HL-60 (cell line): ENCODE measurements around the gene COL4A6.

Experiments used
- DNase-seq, 2 experiments: peaks; one replicate each; pipeline ENCODE4 v3.0.0-alpha.2; 2010 to 2020; ENCODE audit warnings: low read depth in 1 of 2, low spot score in 1 of 2
- H3K27ac ChIP-seq: fragments of 250-450 bp; sonication (Bioruptor Pico); replicated peaks from 2 replicates; pipeline ENCODE4 v1.5.1; 2020; ENCODE audit warnings: mild to moderate bottlenecking, moderate library complexity
- H3K27me3 ChIP-seq: fragments of 250-450 bp; sonication (Bioruptor Pico); 2 replicates; pipeline ENCODE4 v1.5.1; 2021; ENCODE audit warnings: mild to moderate bottlenecking, moderate library complexity; ENCODE audit not compliant: insufficient read depth, poor library complexity, severe bottlenecking
- H3K4me3 ChIP-seq: replicated peaks from 2 replicates; pipeline ENCODE4 v1.5.1; 2011; ENCODE audit warnings: mild to moderate bottlenecking, control low read depth, low read length; ENCODE audit not compliant: insufficient read depth
- GABPA ChIP-seq: IDR thresholded peaks from 2 replicates; pipeline ENCODE4 v1.6.1; 2012; ENCODE audit warnings: low read depth
- POLR2AphosphoS5 ChIP-seq: IDR thresholded peaks from 2 replicates; pipeline ENCODE4 v1.6.1; 2012; ENCODE audit warnings: low read depth
- SPI1 ChIP-seq: IDR thresholded peaks from 2 replicates; pipeline ENCODE4 v1.6.1; 2012; ENCODE audit warnings: low read depth, mild to moderate bottlenecking, borderline replicate concordance
- TF ChIP-seq, protein P1 (sequence below): IDR thresholded peaks from 2 replicates; pipeline ENCODE4 v1.6.1; 2012; ENCODE audit warnings: low read depth; ENCODE audit not compliant: insufficient replicate concordance
- TF ChIP-seq, protein P2 (sequence below): IDR thresholded peaks from one replicate; pipeline ENCODE4 v1.5.1; 2011; ENCODE audit warnings: low read length, control low read depth, inconsistent platforms; ENCODE audit not compliant: insufficient read depth

Gene COL4A6

DNA sequence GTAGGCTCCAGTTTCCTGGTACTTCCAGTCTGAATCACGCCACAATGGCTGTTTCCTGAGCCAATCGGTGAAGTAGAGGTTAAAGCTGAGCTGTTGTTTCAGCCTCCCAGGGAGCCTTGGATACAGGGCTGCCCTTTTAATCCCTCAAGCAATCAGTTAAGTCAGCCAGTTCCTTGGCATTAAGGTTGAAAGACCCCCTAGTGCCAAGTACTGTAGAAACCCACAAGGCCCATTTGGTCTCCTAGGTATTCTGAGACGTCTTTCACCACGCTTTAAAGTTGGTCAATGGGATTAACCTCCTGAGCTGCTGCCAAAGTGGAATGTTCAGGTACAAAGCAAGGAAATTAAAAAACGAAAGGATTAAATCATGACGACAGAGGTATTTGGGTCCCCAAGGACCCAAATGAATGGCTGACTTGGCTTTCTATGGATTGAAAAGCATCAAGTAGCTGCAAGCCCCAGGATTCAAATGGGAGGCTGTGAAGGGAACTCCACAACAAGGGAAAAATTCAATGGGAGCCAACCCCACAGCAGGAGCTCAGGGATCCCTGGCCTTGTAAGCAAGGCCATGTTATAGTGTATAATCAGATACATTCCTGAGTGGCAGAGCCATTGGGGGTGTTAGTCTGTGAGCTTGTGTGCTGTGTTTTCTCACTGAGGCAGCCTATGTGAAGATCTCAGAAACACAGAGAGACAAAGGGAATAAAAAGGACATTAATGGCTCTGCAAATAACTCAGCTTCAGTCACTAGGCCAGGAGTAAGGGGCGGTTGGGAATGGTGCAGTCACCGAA lies 260.7 kb downstream of the COL4A6 start:
- TF ChIP-seq, protein P1, sequence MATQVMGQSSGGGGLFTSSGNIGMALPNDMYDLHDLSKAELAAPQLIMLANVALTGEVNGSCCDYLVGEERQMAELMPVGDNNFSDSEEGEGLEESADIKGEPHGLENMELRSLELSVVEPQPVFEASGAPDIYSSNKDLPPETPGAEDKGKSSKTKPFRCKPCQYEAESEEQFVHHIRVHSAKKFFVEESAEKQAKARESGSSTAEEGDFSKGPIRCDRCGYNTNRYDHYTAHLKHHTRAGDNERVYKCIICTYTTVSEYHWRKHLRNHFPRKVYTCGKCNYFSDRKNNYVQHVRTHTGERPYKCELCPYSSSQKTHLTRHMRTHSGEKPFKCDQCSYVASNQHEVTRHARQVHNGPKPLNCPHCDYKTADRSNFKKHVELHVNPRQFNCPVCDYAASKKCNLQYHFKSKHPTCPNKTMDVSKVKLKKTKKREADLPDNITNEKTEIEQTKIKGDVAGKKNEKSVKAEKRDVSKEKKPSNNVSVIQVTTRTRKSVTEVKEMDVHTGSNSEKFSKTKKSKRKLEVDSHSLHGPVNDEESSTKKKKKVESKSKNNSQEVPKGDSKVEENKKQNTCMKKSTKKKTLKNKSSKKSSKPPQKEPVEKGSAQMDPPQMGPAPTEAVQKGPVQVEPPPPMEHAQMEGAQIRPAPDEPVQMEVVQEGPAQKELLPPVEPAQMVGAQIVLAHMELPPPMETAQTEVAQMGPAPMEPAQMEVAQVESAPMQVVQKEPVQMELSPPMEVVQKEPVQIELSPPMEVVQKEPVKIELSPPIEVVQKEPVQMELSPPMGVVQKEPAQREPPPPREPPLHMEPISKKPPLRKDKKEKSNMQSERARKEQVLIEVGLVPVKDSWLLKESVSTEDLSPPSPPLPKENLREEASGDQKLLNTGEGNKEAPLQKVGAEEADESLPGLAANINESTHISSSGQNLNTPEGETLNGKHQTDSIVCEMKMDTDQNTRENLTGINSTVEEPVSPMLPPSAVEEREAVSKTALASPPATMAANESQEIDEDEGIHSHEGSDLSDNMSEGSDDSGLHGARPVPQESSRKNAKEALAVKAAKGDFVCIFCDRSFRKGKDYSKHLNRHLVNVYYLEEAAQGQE, result no peak
- no peak for TF ChIP-seq SPI1
- TF ChIP-seq POLR2AphosphoS5, result no peak
- TF ChIP-seq GABPA, result no peak
- TF ChIP-seq, protein P2, sequence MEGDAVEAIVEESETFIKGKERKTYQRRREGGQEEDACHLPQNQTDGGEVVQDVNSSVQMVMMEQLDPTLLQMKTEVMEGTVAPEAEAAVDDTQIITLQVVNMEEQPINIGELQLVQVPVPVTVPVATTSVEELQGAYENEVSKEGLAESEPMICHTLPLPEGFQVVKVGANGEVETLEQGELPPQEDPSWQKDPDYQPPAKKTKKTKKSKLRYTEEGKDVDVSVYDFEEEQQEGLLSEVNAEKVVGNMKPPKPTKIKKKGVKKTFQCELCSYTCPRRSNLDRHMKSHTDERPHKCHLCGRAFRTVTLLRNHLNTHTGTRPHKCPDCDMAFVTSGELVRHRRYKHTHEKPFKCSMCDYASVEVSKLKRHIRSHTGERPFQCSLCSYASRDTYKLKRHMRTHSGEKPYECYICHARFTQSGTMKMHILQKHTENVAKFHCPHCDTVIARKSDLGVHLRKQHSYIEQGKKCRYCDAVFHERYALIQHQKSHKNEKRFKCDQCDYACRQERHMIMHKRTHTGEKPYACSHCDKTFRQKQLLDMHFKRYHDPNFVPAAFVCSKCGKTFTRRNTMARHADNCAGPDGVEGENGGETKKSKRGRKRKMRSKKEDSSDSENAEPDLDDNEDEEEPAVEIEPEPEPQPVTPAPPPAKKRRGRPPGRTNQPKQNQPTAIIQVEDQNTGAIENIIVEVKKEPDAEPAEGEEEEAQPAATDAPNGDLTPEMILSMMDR, result no peak
- no peak for DNase-seq
- no peaks in the 10 kb centered on the region for H3K27me3 ChIP-seq
- H3K4me3 ChIP-seq, result no peak overlapping the region
- no peak overlapping the region for H3K27ac ChIP-seq

DNA sequence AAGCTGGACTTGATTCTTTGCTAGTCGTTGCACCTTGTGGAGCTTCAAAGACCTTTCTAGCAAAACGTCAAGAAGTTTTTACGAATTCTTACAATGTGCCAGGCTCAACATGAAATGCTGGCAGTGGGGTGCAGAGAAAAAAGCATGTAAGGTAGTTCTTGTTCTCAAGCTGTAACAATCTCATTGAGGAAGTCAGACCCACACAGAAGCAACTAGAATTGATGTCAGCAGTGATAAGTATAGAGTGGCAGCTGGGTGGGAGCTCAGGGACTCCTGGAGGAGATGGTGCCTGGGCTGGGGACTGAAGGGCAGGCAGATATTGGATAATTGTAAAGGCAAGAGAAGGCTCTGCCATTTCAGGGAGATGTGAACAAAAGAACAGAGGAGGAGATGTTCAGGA lies 264.3 kb downstream of the COL4A6 start:
- DNase-seq, result no peak
- H3K27me3 ChIP-seq, result no peaks in the 10 kb centered on the region
- no peak overlapping the region for H3K27ac ChIP-seq
- TF ChIP-seq GABPA (no peak), POLR2AphosphoS5 (no peak), SPI1 (no peak)
- TF ChIP-seq, protein P2, result no peak
- TF ChIP-seq, protein P1, result no peak
- no peak overlapping the region for H3K4me3 ChIP-seq

DNA sequence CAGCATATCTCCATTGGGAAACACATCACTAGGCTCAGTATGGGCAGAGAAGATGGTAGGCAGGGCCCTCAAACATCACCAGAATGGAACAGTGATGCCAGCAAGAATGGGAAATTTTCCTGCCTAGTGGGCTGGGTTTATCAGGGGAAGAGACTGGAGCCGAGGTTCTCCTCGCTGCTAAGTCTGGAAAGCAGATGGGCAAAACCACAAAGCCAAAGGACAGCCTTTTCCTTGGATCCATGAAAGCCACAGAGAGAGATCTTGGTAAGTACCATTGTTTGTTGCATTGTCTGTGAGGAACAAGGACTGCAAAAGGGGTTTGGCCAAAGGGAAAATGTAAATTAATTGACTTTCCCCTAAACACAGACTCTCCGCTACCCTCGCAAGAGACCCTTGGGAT lies 266.6 kb downstream of the COL4A6 start:
- DNase-seq, result no peak
- Histone ChIP-seq H3K4me3 (no peak overlapping the region), H3K27me3 (no peaks in the 10 kb centered on the region), H3K27ac (no peak overlapping the region)
- TF ChIP-seq GABPA, result no peak
- TF ChIP-seq POLR2AphosphoS5, result no peak
- TF ChIP-seq, protein P1, result no peak
- TF ChIP-seq SPI1, result no peak
- TF ChIP-seq, protein P2, result no peak
